ACC112 (cell line): ENCODE data around the gene AGBL5.

Experiments used
- H2AFZ ChIP-seq: fragments of 200-600 bp; sonication (generic); one replicate; pipeline ENCODE4 v1.6.0; 2017; ENCODE audit warnings: antibody characterized with exemption, low read length; ENCODE audit not compliant: unreplicated experiment
- H3K27ac ChIP-seq: fragments of 200-600 bp; sonication (generic); 2 replicates; pipeline ENCODE4 v1.5.1; 2014; ENCODE audit warnings: low read depth, mild to moderate bottlenecking, antibody characterized with exemption, low read length, moderate library complexity
- H3K27me3 ChIP-seq: fragments of 200-600 bp; sonication (generic); 2 replicates; pipeline ENCODE4 v1.6.1; 2014; ENCODE audit warnings: mild to moderate bottlenecking, antibody characterized with exemption, low read length, moderate library complexity, mixed read lengths; ENCODE audit not compliant: insufficient read depth
- H3K36me3 ChIP-seq: fragments of 200-600 bp; sonication (generic); 2 replicates; pipeline ENCODE4 v1.6.1; 2016; ENCODE audit warnings: mild to moderate bottlenecking, antibody characterized with exemption, low read length, moderate library complexity, mixed read lengths; ENCODE audit not compliant: insufficient read depth
- H3K4me1 ChIP-seq: fragments of 200-600 bp; sonication (generic); one replicate; pipeline ENCODE4 v1.6.1; 2016; ENCODE audit warnings: low read length, mixed read lengths; ENCODE audit not compliant: insufficient read depth, unreplicated experiment, control insufficient read depth
- H3K4me3 ChIP-seq: fragments of 200-600 bp; sonication (generic); 2 replicates; pipeline ENCODE4 v1.5.1; 2014; ENCODE audit warnings: mild to moderate bottlenecking, low read depth, low read length
- H3K79me2 ChIP-seq: fragments of 200-600 bp; sonication (generic); one replicate; pipeline ENCODE4 v1.6.0; 2016; ENCODE audit warnings: low read length; ENCODE audit not compliant: control insufficient read depth, unreplicated experiment, insufficient read depth

AGBL5 gene

GRCh38 chr2:27050996-27051901 lies at the start of gene AGBL5:
Gene AGBL5, plus strand, starts transcription at chr2:27051668. Its CDS starts 1,291 bp downstream, at chr2:27052959.
- peak within 1 kb of the TSS; percentile 86 for H3K4me3 ChIP-seq
- no peaks in the 10 kb centered on the region for H3K27me3 ChIP-seq

GRCh38 chr2:27001950-27002349 lies 49.5 kb upstream of the AGBL5 start:
- no peaks in the 10 kb centered on the region for H3K36me3 ChIP-seq
- H3K27me3 ChIP-seq, result no peaks in the 10 kb centered on the region
- no peak overlapping the region for H3K4me3 ChIP-seq
- peaks cover 24% of the 10 kb centered on the region for H3K4me1 ChIP-seq
- no peak overlapping the region for H2AFZ ChIP-seq
- H3K79me2 ChIP-seq, result no peaks in the 10 kb centered on the region
- no peak overlapping the region for H3K27ac ChIP-seq

More at GRCh38 chr2:27050996-27051901, at the start of gene AGBL5:
- Histone ChIP-seq H3K36me3 (no peaks in the 10 kb centered on the region), H2AFZ (peak within 1 kb of the TSS; percentile 46), H3K79me2 (no peaks in the 10 kb centered on the region), H3K27ac (peak within 1 kb of the TSS; percentile 75), H3K4me1 (peaks cover 10% of the 10 kb centered on the region)

- no peak overlapping the region for H2AFZ ChIP-seq
- H3K79me2 ChIP-seq, result no peaks in the 10 kb centered on the region
- H3K27ac ChIP-seq, result no peak overlapping the region
Measured at GRCh38 chr2:27003007-27003406, 48.5 kb upstream of the AGBL5 start.

GRCh38 chr2:27003857-27004256 lies 47.6 kb upstream of the AGBL5 start:
- Histone ChIP-seq H3K27ac (no peak overlapping the region), H3K27me3 (no peaks in the 10 kb centered on the region), H3K36me3 (no peaks in the 10 kb centered on the region), H3K79me2 (no peaks in the 10 kb centered on the region), H2AFZ (no peak overlapping the region), H3K4me3 (no peak overlapping the region), H3K4me1 (peaks cover 24% of the 10 kb centered on the region)

More at GRCh38 chr2:27003007-27003406, 48.5 kb upstream of the AGBL5 start:
- H3K4me1 ChIP-seq, result peaks cover 24% of the 10 kb centered on the region
- no peak overlapping the region for H3K4me3 ChIP-seq
- no peaks in the 10 kb centered on the region for H3K36me3 ChIP-seq
- no peaks in the 10 kb centered on the region for H3K27me3 ChIP-seq

- Histone ChIP-seq H3K79me2 (no peaks in the 10 kb centered on the region), H2AFZ (no peak overlapping the region), H3K36me3 (no peaks in the 10 kb centered on the region), H3K27ac (no peak overlapping the region), H3K4me3 (no peak overlapping the region), H3K27me3 (no peaks in the 10 kb centered on the region), H3K4me1 (peaks cover 40% of the 10 kb centered on the region)
Measured at GRCh38 chr2:27006602-27007415, 44.7 kb upstream of the AGBL5 start.

GRCh38 chr2:27007416-27008374 lies 43.8 kb upstream of the AGBL5 start:
- Histone ChIP-seq H3K79me2 (no peaks in the 10 kb centered on the region), H3K27me3 (no peaks in the 10 kb centered on the region), H3K27ac (no peak overlapping the region), H3K4me3 (no peak overlapping the region), H3K36me3 (no peaks in the 10 kb centered on the region), H3K4me1 (peaks cover 37% of the 10 kb centered on the region), H2AFZ (no peak overlapping the region)

GRCh38 chr2:27008678-27009077 lies 42.8 kb upstream of the AGBL5 start:
- Histone ChIP-seq H3K27me3 (no peaks in the 10 kb centered on the region), H3K36me3 (no peaks in the 10 kb centered on the region), H3K4me3 (no peak overlapping the region), H3K79me2 (no peaks in the 10 kb centered on the region), H2AFZ (no peak overlapping the region), H3K27ac (no peak overlapping the region), H3K4me1 (peaks cover 36% of the 10 kb centered on the region)

- H2AFZ ChIP-seq, result no peak overlapping the region
- H3K36me3 ChIP-seq, result no peaks in the 10 kb centered on the region
Measured at GRCh38 chr2:27009083-27009482, 42.4 kb upstream of the AGBL5 start.

GRCh38 chr2:27009716-27010115 lies 41.8 kb upstream of the AGBL5 start:
- Histone ChIP-seq H3K4me1 (peaks cover 26% of the 10 kb centered on the region), H3K79me2 (no peaks in the 10 kb centered on the region), H3K27me3 (no peaks in the 10 kb centered on the region), H2AFZ (no peak overlapping the region), H3K4me3 (no peak overlapping the region), H3K27ac (no peak overlapping the region), H3K36me3 (no peaks in the 10 kb centered on the region)

More at GRCh38 chr2:27009083-27009482, 42.4 kb upstream of the AGBL5 start:
- no peaks in the 10 kb centered on the region for H3K27me3 ChIP-seq
- H3K27ac ChIP-seq, result no peak overlapping the region
- H3K4me3 ChIP-seq, result no peak overlapping the region
- H3K79me2 ChIP-seq, result no peaks in the 10 kb centered on the region
- H3K4me1 ChIP-seq, result peaks cover 32% of the 10 kb centered on the region

- Histone ChIP-seq H3K27ac (no peak overlapping the region), H3K79me2 (no peaks in the 10 kb centered on the region), H3K27me3 (no peaks in the 10 kb centered on the region), H3K4me3 (no peak overlapping the region), H3K4me1 (peaks cover 28% of the 10 kb centered on the region), H3K36me3 (no peaks in the 10 kb centered on the region), H2AFZ (no peak overlapping the region)
Measured at GRCh38 chr2:27010139-27010538, 41.3 kb upstream of the AGBL5 start.
